HL-60/S4 treated with phorbol 12-myristate 13-acetate at 8.2 ng/mL for 4 days and 3 days (cell line): Measurements from ENCODE around the gene ANKRD18B.
"Not testable (repeated sequence)": the region's sequence is repeated elsewhere in the genome, so short reads cannot be mapped to it uniquely, and the experiment has no call there.

Experiments used
- in situ Hi-C: fragments of 300-500 bp; cut with MboI; formaldehyde crosslinking; loops from 2 replicates; pipeline ENCODE4 v1.15.0; 2022; ENCODE audit warnings: low sequenced_read_pairs

The ANKRD18B gene

DNA sequence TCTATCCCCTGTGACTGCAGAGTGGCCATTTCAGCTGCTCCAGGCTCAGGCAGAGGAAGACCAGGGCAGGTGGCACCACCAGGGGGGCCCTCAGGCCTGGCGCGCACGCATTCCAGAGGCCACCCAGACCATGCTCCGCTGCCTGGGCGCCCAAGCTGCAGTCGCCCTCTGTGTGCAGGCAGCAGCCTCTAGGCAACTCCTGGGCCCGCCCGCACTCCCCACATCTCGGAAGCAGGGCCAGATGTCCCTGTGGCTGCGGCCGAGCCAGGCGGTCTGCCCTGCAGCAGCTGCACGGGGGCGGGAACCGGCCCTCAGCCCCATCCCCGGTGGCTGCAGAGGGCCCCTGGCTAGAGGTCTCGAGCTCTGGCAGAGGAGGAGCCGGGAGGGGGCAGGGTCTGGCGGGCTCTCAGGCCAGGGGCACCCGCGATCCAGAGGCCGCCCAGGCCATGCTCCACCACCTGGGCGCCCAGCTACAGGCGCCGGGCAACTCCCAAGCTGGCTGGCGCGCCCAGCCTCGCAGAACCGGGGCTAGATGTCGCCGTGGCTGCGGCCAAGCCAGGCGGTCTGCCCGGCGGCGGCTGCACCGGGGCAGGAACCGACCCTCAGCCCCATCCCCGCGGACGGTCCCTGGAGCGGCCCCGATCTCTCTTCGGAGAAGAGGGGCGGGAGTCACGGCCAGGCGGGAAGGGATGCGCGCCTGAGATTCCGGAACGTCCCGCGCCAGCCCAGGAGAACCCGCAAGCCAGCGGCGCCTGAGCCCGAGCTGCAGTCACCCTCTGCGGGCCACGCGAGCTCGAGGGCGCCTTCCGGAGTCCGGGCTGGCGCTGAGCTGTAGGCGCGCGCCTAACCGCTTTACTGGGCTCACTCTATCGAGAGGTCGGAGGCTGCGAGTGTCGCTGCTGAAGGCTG, at the start of gene ANKRD18B:
TSS of gene ANKRD18B (plus strand) at position 855 of the 909 bp plus-strand sequence. CDS start 239 bp downstream, outside the sequence.
- in situ Hi-C loops = not testable (repeated sequence)

DNA sequence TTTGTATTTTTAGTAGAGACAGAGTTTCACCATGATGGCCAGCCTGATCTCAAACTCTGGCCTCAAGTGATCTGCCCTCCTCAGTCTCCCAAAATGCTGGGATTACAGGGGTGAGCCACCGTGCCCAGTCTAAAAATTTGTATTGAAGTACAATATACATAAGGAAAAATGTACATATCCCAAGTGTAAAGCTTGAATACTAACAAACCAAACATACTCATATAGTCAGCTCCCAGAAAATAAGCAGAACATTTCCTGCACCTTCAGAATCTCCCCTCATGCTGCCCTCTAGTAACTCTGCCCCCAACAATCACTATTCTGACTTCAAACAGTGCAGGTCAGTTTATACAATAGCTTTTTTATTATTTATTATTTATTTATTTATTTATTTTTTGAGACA, 48.7 kb upstream of the ANKRD18B start:
- in situ Hi-C loops = no loop called here

DNA sequence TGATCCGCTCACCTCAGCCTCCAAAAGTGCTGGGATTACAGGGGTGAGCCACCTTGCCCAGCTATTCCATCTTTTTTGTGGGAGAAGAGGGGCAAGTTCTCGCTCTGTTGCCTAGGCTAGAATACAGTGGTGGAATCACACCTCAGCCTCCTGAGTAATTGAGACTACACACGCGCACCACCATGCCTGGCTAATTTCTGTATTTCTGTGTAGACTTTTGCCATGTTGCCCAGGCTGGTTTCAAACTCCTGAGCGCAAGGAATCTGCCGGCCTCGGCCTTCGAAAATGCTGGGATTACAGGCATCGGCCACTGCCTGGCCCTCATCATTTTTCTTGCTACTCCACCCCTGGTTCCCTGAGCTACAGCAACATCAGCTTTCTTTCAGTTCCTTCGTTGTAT, 47.5 kb upstream of the ANKRD18B start:
- in situ Hi-C loops = no loop called here

- in situ Hi-C loops = no loop called here
Observed at GRCh38 chr9:33480106-33480505, 43.9 kb upstream of the ANKRD18B start.

- in situ Hi-C loops = no loop called here
Observed at GRCh38 chr9:33480976-33481375, 43.1 kb upstream of the ANKRD18B start.

DNA sequence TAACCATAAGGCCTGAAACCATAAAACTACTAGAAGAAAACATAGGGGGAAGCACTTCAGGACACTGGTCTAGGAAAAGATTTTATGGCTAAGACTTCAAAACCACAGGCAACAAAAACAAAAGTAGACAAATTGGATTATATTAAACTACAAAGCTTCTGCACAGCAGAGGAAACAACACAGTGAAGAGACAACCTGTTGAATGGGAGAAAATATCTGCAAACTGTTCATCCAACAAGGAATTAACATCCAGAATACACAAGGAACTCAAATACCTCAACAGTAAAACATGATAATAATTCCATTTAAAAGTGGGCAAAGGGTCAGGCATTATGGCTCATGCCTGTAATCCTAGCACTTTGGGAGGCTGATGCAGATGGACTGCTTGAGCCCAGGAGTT, 38.7 kb upstream of the ANKRD18B start:
- in situ Hi-C loops = not testable (repeated sequence)

DNA sequence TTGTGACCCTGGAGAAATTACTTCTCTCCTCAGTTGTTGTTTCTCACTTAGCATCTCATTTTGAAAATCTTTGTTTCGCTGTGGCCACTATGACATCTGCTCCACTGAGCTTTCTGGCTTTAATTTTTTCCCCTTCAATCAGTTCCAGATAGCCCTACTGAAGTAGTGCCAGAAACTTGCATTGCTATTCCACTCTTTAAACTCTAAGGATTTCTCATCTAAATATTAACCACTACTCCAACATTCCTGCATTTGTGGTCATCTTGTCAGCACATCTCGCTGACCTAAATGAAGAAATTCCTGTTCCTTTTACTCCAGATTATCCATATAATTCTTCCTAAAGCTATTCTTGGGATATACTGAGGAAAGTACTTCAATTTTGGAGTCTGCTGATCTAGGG, 35.0 kb upstream of the ANKRD18B start:
- in situ Hi-C loops = no loop called here

DNA sequence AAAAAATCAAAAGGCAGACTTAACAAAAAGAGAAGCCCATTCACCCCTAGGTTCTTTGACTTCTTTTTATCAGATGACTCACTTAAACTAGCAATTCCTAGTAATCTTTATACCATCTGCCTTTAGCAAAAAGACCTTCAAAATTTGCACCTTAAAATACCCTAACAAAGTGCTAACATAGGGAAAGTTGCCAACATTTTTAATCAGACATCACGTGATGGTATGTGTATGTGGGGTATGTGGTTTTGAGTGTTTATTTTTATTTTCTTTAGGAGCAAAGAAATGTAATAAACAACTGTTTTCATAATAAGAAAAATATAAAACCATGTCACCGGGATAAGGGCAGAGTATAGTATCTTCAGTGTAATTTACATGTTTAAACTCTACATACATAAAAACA, 30.2 kb upstream of the ANKRD18B start:
- in situ Hi-C loops = not testable (repeated sequence)

GRCh38 chr9:33498387-33498786, 25.7 kb upstream of the ANKRD18B start:
- in situ Hi-C loops = no loop called here

GRCh38 chr9:33506626-33507370, 17.3 kb upstream of the ANKRD18B start:
- in situ Hi-C loops = no loop called here

DNA sequence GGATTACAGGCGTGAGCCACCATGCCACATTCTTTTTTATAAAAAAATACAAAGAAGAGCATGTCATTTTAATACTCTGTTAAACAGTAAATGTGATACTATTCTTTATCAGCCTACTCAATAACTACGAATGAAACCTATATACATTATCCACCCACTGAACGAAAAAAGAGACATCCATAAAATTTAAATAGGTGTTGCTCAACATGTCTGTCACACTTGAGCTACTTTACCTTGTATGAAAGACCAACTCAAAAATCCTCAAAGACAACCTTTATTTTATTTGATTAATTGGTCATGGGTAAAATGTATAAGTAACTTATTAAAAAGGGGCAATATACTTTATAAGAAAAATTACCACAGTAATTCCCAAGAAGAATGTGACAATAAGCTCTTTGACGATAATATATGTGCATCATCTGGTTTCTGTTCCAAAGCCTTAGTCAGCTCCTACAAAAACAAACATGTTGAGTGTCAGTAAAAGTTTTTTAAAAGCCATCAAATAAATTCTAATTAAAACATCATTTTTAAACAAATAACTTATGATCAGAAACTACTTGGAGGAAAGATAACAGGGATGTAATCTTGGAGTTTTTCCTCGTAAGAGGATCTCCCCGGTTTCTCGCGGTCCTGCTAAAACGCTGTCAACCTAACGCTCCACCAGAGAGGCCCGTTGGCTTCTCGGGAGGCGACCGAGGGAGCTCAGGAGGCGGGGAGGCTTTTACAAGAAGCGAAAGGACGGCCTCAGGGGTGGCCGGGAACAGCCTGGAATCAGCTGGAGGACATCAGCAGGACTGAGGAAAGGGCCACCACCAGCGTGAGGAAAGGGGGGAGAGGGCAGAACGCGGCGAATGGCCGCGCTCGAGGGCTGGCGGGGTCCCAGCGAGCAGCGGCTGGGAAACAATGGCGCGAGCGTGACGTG, 13.5 kb upstream of the ANKRD18B start:
- in situ Hi-C loops = no loop called here

DNA sequence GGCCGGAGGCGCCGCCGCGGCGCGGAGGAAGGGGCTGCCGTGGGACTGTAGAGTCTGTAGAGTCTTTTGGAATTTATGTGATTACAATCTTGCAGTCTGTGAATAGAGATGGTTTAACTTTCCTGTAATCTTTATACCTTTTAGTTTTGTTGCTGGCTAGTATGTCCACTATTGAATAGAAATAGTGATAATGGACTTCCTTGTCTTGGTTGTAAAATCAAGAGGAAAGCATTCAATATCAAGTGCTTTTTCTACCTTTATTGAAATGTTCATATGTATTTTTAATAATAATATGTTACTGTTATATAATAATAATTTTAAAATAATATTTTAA, 12.9 kb upstream of the ANKRD18B start:
- in situ Hi-C loops = not testable (repeated sequence)

DNA sequence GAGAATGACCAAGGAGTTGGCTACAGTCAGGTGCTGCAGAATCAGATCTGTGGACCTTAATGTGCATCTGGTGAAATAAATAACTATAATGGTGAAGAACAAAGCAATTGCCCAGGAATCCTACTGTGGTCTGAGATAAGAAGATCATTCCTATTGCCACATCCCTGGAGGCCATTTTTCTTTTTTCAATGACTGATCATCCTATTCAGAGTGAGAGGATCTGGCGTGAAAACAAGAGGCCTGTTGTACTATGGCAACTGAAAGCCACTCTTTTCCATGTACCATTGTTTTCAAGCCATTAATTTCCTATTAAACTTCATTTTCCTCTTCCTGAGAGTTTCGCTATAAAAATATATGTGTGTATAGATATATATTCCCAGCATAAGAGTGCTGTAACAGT, 11.5 kb upstream of the ANKRD18B start:
- in situ Hi-C loops = not testable (repeated sequence)

DNA sequence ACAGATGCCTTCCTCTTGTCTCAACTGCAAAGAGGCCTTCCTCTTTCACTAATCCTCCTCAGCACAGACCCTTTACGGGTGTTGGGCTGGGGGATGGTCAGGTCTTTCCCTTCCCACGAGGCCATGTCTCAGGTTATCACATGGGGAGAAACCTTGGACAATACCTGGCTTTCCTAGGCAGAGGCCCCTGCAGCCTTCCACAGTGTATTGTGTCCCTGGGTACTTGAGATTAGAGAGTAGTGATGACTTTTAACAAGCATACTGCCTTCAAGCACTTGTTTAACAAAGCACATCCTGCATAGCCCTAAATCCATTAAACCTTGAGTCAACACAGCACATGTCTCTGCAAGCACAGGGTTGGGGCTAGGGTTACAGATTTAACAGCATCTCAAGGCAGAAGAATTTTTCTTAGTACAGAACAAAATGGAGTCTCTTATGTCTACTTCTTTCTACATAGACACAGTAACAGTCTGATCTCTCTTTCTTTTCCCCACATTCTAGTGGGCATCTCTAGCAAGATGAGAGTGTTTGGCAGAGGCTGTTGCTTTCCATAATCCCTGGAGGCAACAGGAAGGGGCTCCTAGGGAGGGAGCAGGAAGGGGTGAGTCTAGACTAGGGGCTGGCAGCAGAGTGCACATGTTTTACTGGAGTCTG, 8.6 kb upstream of the ANKRD18B start:
- in situ Hi-C loops = not testable (repeated sequence)

DNA sequence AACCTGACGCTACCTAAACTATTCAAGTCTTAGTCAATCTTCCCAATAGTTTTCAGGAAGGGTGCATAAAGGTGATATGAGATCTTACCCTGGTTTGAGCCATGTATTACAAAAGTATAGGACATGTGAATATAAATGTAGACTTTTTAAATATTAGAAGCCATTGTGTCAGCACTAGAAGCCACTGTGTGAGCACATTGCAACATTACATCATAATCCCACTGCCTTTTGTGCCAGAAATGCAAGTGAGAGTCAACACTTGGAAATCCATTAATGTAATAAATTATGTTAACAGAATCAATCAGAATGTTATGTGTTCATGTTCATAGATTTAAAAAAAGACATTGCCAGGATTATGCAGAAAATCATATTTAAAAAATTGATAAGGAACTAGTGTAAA, 7.7 kb upstream of the ANKRD18B start:
- in situ Hi-C loops = not testable (repeated sequence)

GRCh38 chr9:33517373-33517772, 6.7 kb upstream of the ANKRD18B start:
- in situ Hi-C loops = no loop called here

- in situ Hi-C loops = not testable (repeated sequence)
Observed at GRCh38 chr9:33517934-33518577, 6.0 kb upstream of the ANKRD18B start.

GRCh38 chr9:33521861-33522260, 2.2 kb upstream of the ANKRD18B start:
- in situ Hi-C loops = not testable (repeated sequence)

DNA sequence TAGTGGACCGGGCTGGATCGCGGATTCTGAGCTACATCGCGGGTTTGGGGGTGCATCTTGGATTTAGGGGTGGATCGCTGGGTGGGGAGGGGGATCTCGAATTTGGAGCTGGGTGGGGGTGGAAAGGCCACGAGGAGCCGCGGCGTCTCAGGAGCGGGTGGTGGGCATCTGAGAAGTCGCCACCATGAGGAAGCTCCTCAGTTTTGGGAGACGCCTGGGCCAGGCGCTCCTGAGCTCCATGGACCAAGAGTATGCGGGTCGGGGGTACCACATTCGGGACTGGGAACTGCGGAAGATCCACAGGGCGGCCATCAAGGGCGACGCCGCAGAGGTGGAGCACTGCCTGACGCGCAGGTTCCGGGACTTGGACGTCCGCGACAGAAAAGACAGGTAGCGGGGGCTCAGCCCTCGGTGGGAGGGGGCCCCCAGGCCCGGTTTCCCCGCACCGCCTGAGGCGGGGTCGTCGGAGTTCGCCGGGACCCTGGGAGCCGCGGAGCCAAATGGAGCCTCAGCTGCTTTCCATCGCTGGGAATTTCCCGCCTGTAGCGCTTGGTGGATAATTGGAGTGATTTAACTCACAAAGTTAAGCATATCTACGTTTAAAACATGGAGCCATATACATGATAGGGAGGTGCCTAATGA, 376 bp downstream of the ANKRD18B start:
- in situ Hi-C loops = no loop called here

- in situ Hi-C loops = not testable (repeated sequence)
Observed at GRCh38 chr9:33528069-33528468, 4.0 kb downstream of the ANKRD18B start.
